HG03039 (cell line): Measurements from ENCODE around the gene PYGO2.

Source experiments
- ATAC-seq: cut with Tn5 transposase; IDR thresholded peaks from one replicate; pipeline ENCODE4 v1.9.1; 2021; ENCODE audit warnings: mild to moderate bottlenecking, moderate library complexity; ENCODE audit not compliant: unreplicated experiment

PYGO2 gene, protein sequence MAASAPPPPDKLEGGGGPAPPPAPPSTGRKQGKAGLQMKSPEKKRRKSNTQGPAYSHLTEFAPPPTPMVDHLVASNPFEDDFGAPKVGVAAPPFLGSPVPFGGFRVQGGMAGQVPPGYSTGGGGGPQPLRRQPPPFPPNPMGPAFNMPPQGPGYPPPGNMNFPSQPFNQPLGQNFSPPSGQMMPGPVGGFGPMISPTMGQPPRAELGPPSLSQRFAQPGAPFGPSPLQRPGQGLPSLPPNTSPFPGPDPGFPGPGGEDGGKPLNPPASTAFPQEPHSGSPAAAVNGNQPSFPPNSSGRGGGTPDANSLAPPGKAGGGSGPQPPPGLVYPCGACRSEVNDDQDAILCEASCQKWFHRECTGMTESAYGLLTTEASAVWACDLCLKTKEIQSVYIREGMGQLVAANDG

DNA sequence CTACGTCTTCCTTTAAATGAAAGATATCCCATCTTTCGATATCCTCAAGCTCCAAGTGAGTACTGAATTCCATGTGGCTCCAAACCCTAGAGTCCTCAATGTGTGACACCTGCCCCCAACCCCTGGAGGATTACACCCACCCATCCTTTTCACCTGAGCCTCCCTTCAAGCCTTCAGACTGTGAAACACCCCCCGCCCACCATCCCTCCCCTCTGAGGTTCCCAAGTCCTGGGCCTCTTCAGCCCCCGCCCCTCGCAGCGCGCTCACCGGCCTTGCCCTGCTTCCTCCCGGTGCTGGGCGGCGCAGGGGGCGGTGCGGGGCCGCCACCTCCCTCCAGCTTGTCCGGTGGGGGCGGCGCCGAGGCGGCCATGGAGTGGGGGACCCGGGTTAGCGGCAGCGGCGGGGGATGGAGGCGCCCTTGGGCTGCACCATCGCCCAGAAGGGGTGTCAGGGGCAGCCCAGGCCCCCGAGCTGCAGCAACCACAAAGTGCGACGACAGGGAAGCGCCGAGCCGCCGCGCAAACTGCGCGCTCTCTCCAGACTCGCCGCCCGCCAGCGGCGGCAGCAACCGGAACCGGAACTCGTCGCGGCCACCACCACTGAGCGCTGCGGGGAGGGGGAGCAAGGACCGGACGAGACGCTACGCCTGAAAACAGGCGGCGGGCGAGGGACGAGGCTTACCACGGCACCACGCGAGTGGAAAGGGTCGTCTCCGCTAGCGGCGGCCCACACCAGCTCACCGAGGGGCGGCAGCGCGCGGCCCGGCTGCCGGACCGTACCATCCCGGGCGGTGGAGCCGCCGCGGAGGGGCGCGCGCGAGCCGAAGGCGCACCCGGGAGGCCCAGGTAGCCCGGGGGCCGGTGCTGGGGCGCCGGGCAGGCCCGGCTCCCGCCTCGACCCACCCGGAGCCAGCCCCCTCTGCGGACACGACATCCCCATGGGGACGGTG lies at the start of gene PYGO2:
TSS of gene PYGO2 (minus strand) at position 576 of the 949 bp plus-strand sequence. CDS start at position 370, 206 bp downstream.
- ATAC-seq: peak; percentile 64

DNA sequence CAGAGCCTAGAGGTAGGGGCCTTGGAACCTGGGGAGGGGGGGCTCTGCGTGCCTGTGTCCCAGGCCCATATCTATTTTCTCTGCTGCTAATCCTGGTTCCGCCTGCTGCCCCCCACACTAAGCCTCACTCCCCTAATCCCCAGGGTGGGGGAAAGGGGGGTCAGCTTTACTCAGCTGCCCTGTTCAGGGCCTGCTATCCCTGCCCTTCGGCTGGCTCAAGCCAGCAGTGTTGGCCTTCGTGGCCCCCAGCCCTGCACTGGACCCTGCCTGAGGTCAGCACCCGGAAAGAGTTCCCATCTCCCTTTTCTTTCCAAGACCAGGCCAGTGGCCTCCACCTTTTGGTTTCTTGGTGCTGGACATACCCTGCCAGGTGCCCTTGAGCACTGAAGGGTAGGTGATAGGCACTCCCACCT lies 49.4 kb upstream of the PYGO2 start:
- ATAC-seq: no peak

DNA sequence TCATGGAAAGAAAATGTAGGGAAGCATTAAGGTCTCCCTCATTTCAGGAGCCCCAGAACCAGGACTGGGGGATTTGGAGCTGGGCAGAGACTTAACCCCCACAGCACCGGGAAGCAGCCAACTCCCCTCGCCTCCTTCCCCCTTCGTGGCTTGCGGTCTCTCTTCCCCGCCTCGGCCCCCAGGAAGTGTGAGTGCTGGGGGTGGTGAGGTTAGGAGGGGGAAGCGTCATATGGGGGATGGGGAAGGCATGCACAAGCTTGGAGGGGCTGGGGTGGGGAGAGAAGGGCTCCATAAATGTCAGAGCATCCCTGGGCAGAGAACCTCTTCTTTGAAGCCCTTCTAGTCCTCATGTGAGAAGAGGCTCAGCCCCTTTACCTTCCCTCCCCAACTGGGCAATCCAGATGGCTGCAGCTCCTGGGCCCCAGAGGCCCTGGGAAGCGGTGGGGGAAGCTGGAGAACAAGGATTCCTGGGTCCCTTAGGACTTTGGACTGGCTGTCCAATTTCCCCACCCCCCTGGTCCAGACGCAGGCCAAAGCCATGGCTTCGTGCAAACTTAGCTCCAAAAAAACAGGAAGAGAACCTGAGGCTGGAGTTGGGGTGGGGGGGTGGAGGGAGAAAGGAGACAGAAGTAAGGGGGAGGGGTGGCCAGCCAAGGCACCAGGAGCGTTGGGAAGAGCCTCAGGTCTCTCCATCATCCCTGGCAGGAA lies 48.8 kb upstream of the PYGO2 start:
- no peak for ATAC-seq

DNA sequence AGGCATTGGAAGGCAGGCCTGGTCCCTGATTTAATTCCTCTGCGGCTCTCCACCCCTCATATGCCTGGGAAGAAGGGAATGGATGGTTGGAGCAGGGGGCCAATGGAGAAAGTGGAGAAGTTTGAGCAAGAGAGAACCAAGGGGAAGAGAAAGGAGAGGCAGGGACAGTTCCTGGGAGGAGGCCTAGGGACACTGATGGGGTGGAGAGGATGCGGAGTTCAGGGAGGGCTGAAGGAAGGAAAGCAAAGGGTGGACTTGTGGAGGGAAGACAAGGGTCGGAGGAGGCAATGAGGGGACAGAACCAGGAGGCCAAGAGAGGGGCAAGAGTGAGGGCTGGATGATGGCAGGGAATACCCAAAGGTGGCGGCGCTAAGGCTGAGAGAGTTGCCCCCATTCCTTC lies 48.2 kb upstream of the PYGO2 start:
- no peak for ATAC-seq

DNA sequence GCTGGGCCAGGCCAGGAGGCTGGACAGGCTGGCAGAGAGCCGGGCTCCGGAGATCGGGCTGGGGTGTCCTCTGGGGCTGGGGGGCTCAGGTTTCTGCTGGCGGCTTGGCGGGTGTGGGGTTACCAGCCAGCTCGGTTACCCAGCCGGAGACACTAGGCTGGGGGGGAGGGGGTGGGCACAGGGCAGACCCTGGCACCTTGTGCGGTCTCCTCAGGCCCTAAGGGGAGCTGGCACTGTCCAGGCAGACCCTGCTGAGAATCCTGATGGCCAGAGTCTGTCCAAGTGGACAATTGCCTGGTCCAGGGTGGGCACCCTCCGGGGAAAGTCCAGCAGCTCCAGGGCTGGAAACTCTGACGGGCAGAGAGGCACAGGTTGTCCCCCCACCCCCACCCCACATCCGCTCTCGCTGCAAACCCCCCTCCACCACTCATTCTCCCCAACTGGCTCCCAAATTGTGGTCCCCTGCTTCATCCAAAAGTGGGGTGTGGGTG lies 47.7 kb upstream of the PYGO2 start:
- no peak for ATAC-seq

DNA sequence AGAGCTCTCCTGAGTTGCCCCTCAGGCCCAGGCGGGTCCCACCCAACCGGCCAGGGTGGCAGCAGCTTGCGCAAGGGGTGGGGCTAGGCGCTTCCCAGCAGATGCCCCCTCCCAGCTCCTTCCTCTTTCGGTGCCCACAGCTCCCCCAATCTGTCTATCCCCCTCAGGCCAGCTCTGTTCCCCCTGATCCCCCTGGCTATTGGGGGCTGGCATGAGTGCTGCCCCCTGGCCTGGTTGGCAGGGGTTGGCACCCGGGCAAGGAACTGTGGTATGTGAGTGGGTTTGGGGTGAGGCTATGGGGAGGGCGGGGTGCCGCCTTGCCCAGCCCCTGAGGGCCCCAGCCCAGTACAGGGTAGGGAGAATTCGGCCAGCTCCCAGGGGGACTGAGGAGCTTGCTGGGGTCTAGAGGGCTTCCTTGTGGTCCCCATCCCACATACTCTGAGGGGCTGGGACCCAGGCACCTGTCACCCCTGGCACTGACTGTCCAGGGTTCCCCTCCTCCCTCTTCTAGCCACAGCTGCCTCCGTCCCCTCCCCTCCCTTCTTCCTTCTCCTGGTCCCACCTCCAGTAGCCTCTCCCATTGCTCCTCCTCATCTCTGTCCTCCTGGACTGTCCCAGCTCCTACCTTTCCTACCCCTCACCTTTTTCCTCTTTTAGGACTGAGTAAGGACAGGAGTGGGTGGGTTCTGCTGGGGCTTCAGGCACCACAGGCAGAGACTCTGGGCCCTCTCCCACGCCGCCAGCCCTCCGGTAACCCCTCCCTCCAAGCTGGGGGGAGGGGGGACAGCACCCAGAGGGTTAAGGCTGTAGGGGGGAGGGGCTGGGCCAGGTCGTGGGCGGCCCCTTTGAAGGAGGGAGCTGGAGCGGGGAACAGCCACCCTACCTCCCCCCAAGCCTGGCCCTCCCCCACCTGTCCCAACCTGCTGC lies 46.7 kb upstream of the PYGO2 start:
- ATAC-seq: no peak

DNA sequence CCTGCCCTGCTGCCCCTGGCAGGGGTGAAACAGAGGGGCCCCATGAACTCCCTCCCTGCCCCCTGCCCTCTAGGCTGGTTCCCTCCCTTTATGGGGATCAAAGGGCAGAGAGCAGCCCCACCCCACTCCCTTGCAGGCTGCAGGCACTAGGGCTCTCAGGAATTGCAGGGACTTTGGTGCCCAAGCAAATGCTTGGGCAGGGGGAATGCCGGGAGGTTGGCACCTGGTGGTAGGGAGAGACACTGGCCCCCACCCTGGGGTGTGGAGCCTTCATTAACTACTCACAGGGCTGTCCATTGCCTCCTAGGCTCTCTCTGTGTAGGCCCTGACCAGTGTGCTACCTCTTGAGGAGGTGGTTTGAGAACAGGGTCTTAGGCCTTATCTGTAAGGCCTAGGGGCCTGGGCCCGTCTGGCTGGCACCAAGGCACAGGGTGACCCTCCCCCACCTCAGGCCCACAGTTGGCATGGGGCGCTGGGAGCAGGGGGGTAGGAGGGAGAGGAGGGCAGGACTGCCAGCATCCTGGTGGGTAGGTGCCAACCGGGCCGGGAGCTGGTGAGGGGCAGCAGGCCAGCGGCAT lies 45.8 kb upstream of the PYGO2 start:
- ATAC-seq: no peak

DNA sequence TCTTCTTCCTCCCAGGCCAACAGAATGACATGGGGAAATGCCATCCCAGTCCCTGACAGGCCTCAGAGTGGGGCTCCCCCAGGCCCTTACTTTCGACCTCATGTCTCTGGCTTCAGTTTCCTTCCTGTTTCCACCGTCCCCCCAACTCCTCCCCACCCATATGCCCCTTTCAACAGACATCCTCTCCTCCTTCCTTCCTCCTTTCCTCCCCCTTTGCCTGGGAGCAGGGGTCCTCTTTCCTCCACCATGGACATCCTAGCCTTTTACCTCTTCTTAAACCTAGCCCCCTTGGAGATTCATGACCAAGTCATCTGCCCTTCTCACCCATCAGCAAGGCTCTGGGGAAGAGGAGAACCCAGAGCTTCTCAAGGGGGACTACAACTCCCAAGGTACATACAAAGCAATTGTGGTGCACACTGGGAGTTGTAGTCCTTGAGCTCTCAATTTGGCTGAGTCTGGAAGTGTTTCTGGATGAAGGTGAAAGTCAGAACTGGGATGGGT lies 45.1 kb upstream of the PYGO2 start:
- ATAC-seq: no peak

DNA sequence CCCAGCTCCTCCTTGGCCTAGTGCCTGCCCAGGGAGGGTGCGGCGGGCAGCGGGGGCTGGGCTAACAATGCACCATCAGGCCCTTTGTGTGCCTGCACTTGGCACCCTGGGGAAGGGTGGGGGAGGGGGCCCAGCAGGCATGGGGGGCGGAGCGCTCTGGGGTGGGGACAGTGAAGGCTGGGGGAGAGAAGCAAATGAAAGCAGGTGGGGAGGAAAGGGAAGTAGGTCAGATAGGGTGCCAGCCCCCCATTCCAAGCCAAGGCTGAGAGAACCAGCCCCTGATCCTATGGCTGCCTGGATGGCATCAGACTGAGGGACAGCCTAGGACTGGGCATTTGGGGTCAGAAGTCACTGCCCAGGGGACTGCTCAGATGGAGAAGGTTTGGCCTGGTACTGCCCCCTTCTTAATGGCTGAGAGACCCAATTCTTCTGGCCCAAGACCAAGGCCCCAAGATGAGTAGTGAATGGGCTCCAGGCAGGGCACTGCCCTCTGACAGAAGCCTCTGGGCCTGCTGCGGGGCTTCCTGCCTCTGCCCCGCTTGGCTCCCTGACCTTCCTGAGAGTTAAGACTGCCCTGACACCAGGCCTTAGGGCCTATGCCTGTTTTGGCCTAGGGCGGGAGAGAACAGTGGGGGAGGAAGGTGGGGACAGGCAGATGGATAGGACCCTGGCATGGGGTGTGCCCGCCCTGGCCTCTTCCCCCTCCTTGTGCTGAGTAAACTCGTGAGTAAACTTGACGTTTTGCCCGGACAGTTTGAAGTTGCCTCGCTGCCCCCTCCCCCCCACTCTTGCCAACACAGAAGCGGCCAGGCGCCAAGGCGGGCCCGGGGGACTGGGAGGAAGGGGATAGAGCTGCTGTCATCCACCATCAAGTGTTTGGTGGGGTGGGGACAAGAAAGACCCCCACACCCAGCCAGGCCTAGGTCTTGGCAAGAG lies 43.8 kb upstream of the PYGO2 start:
- ATAC-seq: no peak

DNA sequence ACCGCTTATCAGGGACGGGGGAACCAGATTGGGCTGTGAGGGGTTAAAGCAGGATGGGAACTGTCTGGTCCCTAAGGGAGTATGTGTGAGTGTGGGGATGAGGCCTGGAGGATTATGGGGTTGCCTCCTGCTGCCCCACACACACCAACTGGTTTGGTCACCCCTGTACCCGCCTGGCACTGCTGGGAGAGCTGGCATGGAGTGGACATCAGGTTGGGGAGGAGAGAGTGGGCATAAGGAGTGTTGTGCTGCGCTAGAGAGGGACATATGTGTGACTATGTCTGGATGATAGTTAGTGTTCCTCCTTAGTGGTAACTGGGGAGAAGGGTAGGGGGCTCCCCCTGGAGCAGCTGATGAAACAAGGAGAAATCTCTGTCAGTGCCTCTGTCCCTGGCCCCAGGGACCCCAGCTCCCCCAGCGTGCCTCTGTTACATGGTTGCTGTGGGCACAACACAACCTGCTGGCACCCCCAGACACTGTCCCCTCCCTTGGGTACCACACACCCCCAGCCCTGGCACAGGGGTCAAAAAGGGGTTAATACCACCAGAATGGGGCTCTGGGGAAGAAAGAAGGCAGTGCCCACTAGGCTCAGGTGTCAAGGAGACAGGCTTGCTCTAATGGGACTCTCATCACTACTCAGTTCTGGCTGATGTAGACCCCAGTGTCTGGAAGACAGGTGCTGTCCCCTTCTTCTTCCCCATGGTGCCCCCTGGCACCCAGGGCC lies 42.9 kb upstream of the PYGO2 start:
- ATAC-seq: no peak

DNA sequence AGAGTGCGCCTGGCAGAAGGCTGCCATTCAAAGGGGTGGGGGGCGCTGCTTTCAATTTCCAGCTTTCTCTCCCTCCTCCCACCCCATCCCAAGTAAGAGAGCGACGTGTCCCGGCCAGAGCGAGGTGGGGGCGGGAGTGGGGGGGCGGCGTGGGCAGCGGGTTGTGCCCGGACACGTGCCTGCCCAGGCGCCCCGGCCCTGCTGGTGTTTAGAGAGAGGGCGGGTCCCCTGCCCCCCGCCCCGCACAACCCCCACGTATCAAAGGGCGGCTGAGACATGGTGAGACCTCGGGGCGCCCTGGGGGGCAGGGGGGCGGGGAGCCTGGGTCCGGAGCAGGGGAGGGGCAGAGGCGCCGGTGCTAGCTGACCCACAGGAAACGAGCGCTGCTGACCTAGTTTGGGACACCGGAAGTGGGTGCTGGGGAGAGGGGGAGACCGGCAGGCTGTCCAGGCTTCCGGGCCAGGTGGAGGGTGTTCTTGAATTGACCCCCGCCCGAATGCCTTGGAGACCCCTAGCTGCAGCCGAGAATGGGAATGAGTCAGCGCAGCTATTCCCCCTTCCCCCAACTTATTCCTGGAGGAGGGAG lies 42.3 kb upstream of the PYGO2 start:
- ATAC-seq: no peak

DNA sequence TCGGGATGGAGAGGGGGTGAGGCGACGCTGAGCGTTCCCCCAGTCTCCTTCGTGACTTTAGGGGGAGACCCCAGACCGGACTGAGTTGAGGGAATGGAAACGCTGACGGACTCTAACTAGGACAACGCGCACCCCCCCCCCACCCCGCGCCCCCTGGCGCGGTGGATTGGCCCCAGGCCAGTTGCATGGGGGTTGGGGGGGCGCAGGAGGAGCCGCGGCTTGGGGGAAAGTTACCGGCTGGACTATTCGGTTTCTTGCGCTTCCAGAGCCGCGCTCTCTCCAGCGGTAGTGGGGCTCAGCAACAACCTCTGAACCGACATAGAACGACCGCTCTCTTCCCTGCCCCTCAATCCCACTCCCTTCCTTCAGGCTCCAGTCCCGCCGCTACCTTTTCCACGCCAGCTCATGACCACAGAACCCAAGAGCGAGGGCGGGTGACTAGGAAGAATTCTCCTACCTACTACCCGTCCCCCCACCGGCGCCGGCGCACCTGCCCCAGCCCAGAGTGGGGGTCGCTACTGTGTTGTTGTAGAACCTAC lies 41.7 kb upstream of the PYGO2 start:
- ATAC-seq: no peak

DNA sequence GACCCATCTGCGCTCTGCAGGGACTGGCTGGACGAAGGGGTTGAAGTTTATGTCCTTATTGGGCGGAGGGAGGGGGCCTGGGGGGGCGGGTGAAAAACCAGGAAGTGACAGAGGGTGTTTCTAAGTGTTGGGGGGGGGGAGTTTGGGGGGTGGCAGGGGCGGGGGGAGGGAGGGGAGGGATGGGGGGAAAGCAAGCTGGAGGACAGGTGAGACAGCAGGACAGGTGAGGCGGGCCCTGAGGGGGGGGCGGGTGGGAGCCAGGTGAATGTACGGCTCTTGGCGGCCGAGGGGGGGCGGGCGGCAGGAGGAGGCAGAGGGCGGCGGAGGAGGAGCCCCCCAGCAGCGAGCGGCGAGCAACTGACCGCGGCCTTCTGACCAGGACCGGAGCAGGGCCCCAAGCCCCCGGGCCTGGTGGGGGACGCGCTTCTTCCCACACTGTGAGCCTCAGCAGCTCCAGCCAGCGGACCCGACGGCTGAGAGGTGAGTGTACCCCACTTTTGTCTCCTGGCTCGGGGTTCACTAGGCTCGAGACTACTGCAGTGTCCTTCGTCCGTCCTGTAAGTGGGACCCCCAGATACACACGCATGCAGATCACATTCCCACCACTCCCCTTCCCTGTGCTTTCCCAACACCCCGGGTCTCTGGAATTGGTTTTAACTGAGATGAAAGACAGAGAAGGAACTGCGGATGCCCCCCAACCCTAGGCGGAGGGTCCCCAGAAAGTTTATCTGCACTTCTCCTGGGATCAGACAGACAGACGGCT lies 41.1 kb upstream of the PYGO2 start, which contains the start of gene ZBTB7B:
TSS of gene ZBTB7B (plus strand) at position 339 of the 763 bp plus-strand sequence. CDS start 11,859 bp downstream, outside the sequence.
- no peak for ATAC-seq

DNA sequence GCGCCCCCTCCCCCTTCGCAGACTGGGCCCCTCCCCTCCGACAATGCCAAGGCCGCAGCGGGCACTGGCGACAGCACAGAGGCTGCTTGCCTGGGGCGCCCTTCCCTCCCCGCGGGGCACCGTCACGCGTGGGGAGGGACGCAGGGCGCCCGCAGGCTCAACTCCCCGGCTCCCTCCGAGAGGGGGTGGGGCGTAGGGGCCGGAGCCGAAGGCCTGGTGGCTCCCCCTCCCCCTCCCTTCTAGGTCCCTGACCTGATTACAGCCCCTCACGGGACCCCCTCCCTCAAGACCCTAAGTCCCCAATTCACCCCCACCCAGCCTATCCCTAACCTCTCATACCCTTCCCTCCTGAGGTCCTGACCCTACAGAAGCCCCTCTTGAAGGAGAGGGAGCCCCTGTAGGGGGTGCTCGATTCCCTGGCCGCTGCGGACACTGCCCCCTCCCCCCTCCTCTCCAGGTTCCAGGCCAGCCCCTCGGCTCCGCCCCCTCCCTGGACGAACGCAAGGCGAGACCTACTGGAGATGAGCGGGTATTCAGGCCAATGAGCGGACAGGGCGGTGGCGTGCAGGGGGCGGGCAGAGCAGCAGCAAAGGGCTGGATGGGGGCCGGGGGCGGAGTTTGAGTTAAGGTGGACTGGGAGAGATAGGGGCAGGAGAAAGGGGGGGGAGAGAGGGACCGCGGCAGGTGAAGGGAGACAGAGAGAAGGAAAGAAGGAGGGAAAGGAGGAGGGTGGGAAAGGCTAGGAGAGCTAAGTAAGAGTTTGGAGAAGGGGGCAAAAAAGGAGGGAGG lies 40.3 kb upstream of the PYGO2 start:
- peak; percentile 54 for ATAC-seq

DNA sequence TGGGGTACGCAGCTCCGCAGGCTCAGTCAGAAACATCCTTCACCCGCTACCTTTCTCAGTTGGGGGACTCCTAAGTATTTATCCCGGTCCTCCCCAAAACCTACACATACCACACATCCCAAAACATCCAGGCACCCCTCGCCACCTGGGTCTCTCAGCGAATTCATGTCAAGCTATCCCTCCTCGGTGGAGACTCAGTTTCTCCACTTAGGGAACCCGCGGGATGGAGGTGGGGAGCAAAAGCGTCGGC lies 39.8 kb upstream of the PYGO2 start:
- ATAC-seq: no peak
